HG03378 (cell line): ENCODE measurements around the gene FAHD2A.
A peak's percentile ranks its signal among the peaks of the same experiment; 100 is the strongest.
"Not testable (repeated sequence)": the region's sequence is repeated elsewhere in the genome, so short reads cannot be mapped to it uniquely, and the experiment has no call there.

Experiments used
- ATAC-seq: cut with Tn5 transposase; IDR thresholded peaks from one replicate; pipeline ENCODE4 v1.9.1; 2021; ENCODE audit warnings: mild to moderate bottlenecking, moderate library complexity; ENCODE audit not compliant: unreplicated experiment

FAHD2A gene

GRCh38 chr2:95389245-95390119 lies 13.0 kb upstream of the FAHD2A start:
- ATAC-seq: no peak

GRCh38 chr2:95390272-95390880 lies 12.1 kb upstream of the FAHD2A start:
- no peak for ATAC-seq

GRCh38 chr2:95390881-95391321 lies 11.6 kb upstream of the FAHD2A start:
- no peak for ATAC-seq

- ATAC-seq: no peak
Measured at GRCh38 chr2:95391641-95392310, 10.7 kb upstream of the FAHD2A start.

- no peak for ATAC-seq
Measured at GRCh38 chr2:95392320-95392719, 10.2 kb upstream of the FAHD2A start.

- ATAC-seq: no peak
Measured at GRCh38 chr2:95392730-95393455, 9.6 kb upstream of the FAHD2A start.

- ATAC-seq: no peak
Measured at GRCh38 chr2:95393901-95394300, 8.6 kb upstream of the FAHD2A start.

- no peak for ATAC-seq
Measured at GRCh38 chr2:95399061-95399460, 3.4 kb upstream of the FAHD2A start.

GRCh38 chr2:95401480-95401879 lies 1.0 kb upstream of the FAHD2A start:
- no peak for ATAC-seq

GRCh38 chr2:95402004-95402369 lies 521 bp upstream of the FAHD2A start:
- ATAC-seq: peak; percentile 9

- peak; percentile 33 for ATAC-seq
Measured at GRCh38 chr2:95403204-95403721, 755 bp downstream of the FAHD2A start.

GRCh38 chr2:95403824-95404223 lies 1.3 kb downstream of the FAHD2A start:
- not testable (repeated sequence) for ATAC-seq

GRCh38 chr2:95404676-95405075 lies 2.2 kb downstream of the FAHD2A start:
- not testable (repeated sequence) for ATAC-seq

GRCh38 chr2:95411239-95411638 lies 8.7 kb downstream of the FAHD2A start:
- not testable (repeated sequence) for ATAC-seq

- ATAC-seq: not testable (repeated sequence)
Measured at GRCh38 chr2:95414015-95414594, 11.6 kb downstream of the FAHD2A start.

GRCh38 chr2:95415138-95415537 lies 12.6 kb downstream of the FAHD2A start:
- ATAC-seq: not testable (repeated sequence)

GRCh38 chr2:95415561-95415960 lies 13.1 kb downstream of the FAHD2A start:
- ATAC-seq: not testable (repeated sequence)

- not testable (repeated sequence) for ATAC-seq
Measured at GRCh38 chr2:95427196-95427867, 24.8 kb downstream of the FAHD2A start.

- ATAC-seq: not testable (repeated sequence)
Measured at GRCh38 chr2:95429748-95430467, 27.4 kb downstream of the FAHD2A start.
